K562 (cell line): Measurements from ENCODE around the gene ARFGAP1. TPM values are rescaled to one million over a fixed set of nuclear protein-coding genes. Genes with fewer than 3 reads are reported as not detected.

Experiments
- ATAC-seq: fragments of 200-7000 bp; cut with Tn5 transposase; 3 replicates; pipeline ENCODE4 v1.9.1; 2020; ENCODE audit warnings: moderate library complexity
- BruUV-seq: library from RNA; stranded (reverse); fragments of 400-500 nt; replicated peaks from 2 replicates; lab custom pipeline; 2021; lab: Mats Ljungman, UMichigan
- CTCF ChIA-PET: fragments of 300-600 bp; formaldehyde crosslinking; extraction: SDS; loops from one replicate; lab custom pipeline; 2021; ENCODE audit warnings: low intra/inter-chr PET ratio; lab: Yijun Ruan, JAX
- POLR2A ChIA-PET: fragments of 300-600, 350-650 bp; sonication (Branson Sonifier 250); formaldehyde crosslinking; extraction: SDS; loops from one replicate; lab custom pipeline; 2021; ENCODE audit warnings: antibody characterized with exemption, inconsistent platforms; lab: Yijun Ruan, JAX
- DNase-seq, 4 experiments: peaks; one replicate each; pipeline versions ENCODE4 v3.0.0 to v3.0.0-alpha.2; 2011 to 2018; ENCODE audit warnings: low spot score in 3 of 4, mixed read lengths in 3 of 4; ENCODE audit errors: extremely low read depth in 1 of 4
- FAIRE-seq: peaks from 2 replicates; lab custom pipeline; 2011; peaks lifted over from hg19 to GRCh38; lab: Jason Lieb, UNC
- H2AFZ ChIP-seq: 2 replicates; pipeline ENCODE4 v1.6.0; 2011; ENCODE audit warnings: low read depth, low read length, control low read depth, inconsistent platforms
- H3K27ac ChIP-seq: fragments of 200-600 bp; 3 replicates; pipeline ENCODE4 v1.8.0; 2011; ENCODE audit warnings: low read depth, mild to moderate bottlenecking, control low read depth, inconsistent platforms, low read length, moderate library complexity, mixed read lengths; ENCODE audit errors: extremely low read depth
- H3K27me3 ChIP-seq, 2 experiments: fragments of 300-600 bp in 1 of 2; 2 replicates in 1 of 2; 3 replicates in 1 of 2; pipeline versions ENCODE4 v1.6.0 to v1.8.0; 2011; ENCODE audit warnings: inconsistent platforms in 2 of 2, low read length in 2 of 2, mild to moderate bottlenecking in 1 of 2, mixed read lengths in 1 of 2, moderate library complexity in 1 of 2; ENCODE audit not compliant: control insufficient read depth in 2 of 2, insufficient read depth in 2 of 2
- H3K36me3 ChIP-seq: fragments of 300-600 bp; 3 replicates; pipeline ENCODE4 v1.8.0; 2011; ENCODE audit warnings: mild to moderate bottlenecking, low read length, inconsistent platforms; ENCODE audit not compliant: control insufficient read depth, insufficient read depth
- H3K4me1 ChIP-seq, 2 experiments: fragments of 200-600 bp in 1 of 2; replicated peaks in 1 of 2; 2 replicates in 1 of 2; 3 replicates in 1 of 2; pipeline versions ENCODE4 v1.5.1 to v1.8.0; 2011; ENCODE audit warnings: inconsistent platforms in 2 of 2, low read length in 2 of 2, mild to moderate bottlenecking in 1 of 2, mixed read lengths in 1 of 2, moderate library complexity in 1 of 2; ENCODE audit not compliant: control insufficient read depth in 2 of 2, insufficient read depth in 2 of 2
- H3K4me2 ChIP-seq: 2 replicates; pipeline ENCODE4 v1.6.1; 2011; ENCODE audit warnings: low read length, control low read depth, inconsistent platforms, mixed read lengths; ENCODE audit not compliant: insufficient read depth
- H3K4me3 ChIP-seq: fragments of 200-600 bp; sonication (generic), shearing (Covaris generic); 2 replicates; pipeline ENCODE4 v1.5.1; 2016; ENCODE audit warnings: control low read depth, inconsistent platforms
- H3K79me2 ChIP-seq: fragments of 200-600 bp; 3 replicates; pipeline ENCODE4 v1.8.0; 2011; ENCODE audit warnings: low read length, inconsistent platforms; ENCODE audit not compliant: control insufficient read depth, insufficient read depth
- H3K9ac ChIP-seq, 2 experiments: 2 replicates each; pipeline versions ENCODE4 v1.6.0 to v1.6.1; 2011; ENCODE audit warnings: low read depth in 2 of 2, low read length in 2 of 2, control low read depth in 1 of 2, inconsistent platforms in 1 of 2, mild to moderate bottlenecking in 1 of 2, mixed read lengths in 1 of 2; ENCODE audit not compliant: insufficient read depth in 1 of 2
- H3K9me1 ChIP-seq: one replicate; pipeline ENCODE4 v1.6.0; 2011; ENCODE audit warnings: inconsistent platforms, mild to moderate bottlenecking, low read length, moderate library complexity; ENCODE audit not compliant: control insufficient read depth, insufficient read depth
- H3K9me3 ChIP-seq: replicated peaks from 2 replicates; pipeline ENCODE4 v1.5.1; 2011; ENCODE audit warnings: low read depth, low read length, inconsistent platforms; ENCODE audit not compliant: control insufficient read depth, insufficient read depth
- H4K20me1 ChIP-seq: replicated peaks from 2 replicates; pipeline ENCODE4 v1.6.1; 2011; ENCODE audit warnings: low read length, inconsistent platforms, mixed read lengths; ENCODE audit not compliant: control insufficient read depth, insufficient read depth
- ATF7 ChIP-seq: fragments of 450-650 bp; IDR thresholded peaks from 2 replicates; pipeline ENCODE4 v1.7.1; 2014; ENCODE audit warnings: mild to moderate bottlenecking, moderate library complexity
- BRF2 ChIP-seq: IDR thresholded peaks from 3 replicates; pipeline ENCODE4 v1.6.1; 2011; ENCODE audit warnings: borderline replicate concordance, mild to moderate bottlenecking; ENCODE audit not compliant: insufficient read length, insufficient read depth
- HDGF ChIP-seq: fragments of 450-650 bp; IDR thresholded peaks from 2 replicates; pipeline ENCODE4 v1.6.1; 2016
- HINFP ChIP-seq: fragments of 450-650 bp; conservative IDR thresholded peaks from 2 replicates; pipeline ENCODE4 v1.6.1; 2016; ENCODE audit warnings: missing genetic modification characterization, low read depth, mild to moderate bottlenecking, control low read depth, missing compliant biosample characterization
- HNRNPK ChIP-seq: fragments of 200-400 bp; formaldehyde crosslinking; IDR thresholded peaks from one replicate; pipeline ENCODE4 v1.6.1; 2018; ENCODE audit warnings: mild to moderate bottlenecking, low read depth, low read length; ENCODE audit not compliant: poor library complexity, severe bottlenecking
- L3MBTL2 ChIP-seq: fragments of 450-650 bp; IDR thresholded peaks from 2 replicates; pipeline ENCODE4 v1.6.1; 2016; ENCODE audit warnings: mild to moderate bottlenecking, moderate library complexity
- MECOM ChIP-seq: fragments of 250-450 bp; sonication (Bioruptor Pico); IDR thresholded peaks from 2 replicates; pipeline ENCODE4 v1.8.0; 2022; ENCODE audit warnings: inconsistent platforms
- MTA3 ChIP-seq: fragments of 450-650 bp; formaldehyde crosslinking; IDR thresholded peaks from 2 replicates; pipeline ENCODE4 v1.6.1; 2017; ENCODE audit warnings: mild to moderate bottlenecking, borderline replicate concordance
- SRSF7 ChIP-seq: fragments of 200-400 bp; formaldehyde crosslinking; optimal IDR thresholded peaks from 2 replicates; pipeline ENCODE3; 2017; ENCODE audit warnings: mild to moderate bottlenecking, low read depth, low read length
- TBL1XR1 ChIP-seq, 2 experiments: IDR thresholded peaks; 2 replicates each; pipeline ENCODE4 v1.6.1; 2012; ENCODE audit warnings: improper control_type of control experiment in 2 of 2, low read length in 2 of 2, mild to moderate bottlenecking in 1 of 2
- TSHZ1 ChIP-seq: fragments of 250-450 bp; sonication (Bioruptor Pico); IDR thresholded peaks from 2 replicates; pipeline ENCODE4 v1.4.0; 2020; ENCODE audit warnings: mild to moderate bottlenecking, moderate library complexity
- YY1 ChIP-seq, 3 experiments: IDR thresholded peaks; 2 replicates each; pipeline ENCODE4 v1.6.1; 2011; ENCODE audit warnings: low read length in 2 of 3, mild to moderate bottlenecking in 2 of 3, moderate library complexity in 2 of 3, borderline replicate concordance in 1 of 3, control low read depth in 1 of 3, low read depth in 1 of 3; ENCODE audit not compliant: insufficient read depth in 3 of 3, insufficient replicate concordance in 2 of 3, control insufficient read depth in 1 of 3, insufficient read length in 1 of 3; ENCODE audit errors: extremely low read depth in 1 of 3
- ZNF3 ChIP-seq: fragments of 250-450 bp; sonication (Bioruptor Pico); IDR thresholded peaks from 2 replicates; pipeline ENCODE4 v1.5.0; 2021; ENCODE audit warnings: mild to moderate bottlenecking, moderate library complexity
- WGBS: fragments of 100-300 bp; shearing (Covaris generic); methylation state at CpG from one replicate; pipeline ENCODE4 v1.1.6; 2016; ENCODE audit warnings: low coverage, mixed read lengths; ENCODE audit not compliant: insufficient coverage; ENCODE audit errors: missing lambda C conversion rate; 5-methylcytosine and 5-hydroxymethylcytosine counted together
- in situ Hi-C: fragments of 300-500 bp; cut with MboI; formaldehyde crosslinking; loops from 4 replicates; pipeline ENCODE4 v1.15.0; 2018; ENCODE audit warnings: inconsistent platforms, mixed read lengths
- intact Hi-C: fragments of 100-400 bp; cut with micrococcal nuclease; formaldehyde crosslinking; loops from 2 replicates; pipeline ENCODE4 v1.14.2; 2022
- polyA plus RNA-seq, 8 experiments: library from polyadenylated mRNA; depleted of rRNA in 4 of 8; stranded (reverse) in 5 of 8; unstranded in 3 of 8; fragments of >200 nt; fragmentation: Nextera tagmentation in 2 of 8; fragmentation: Illumina TruSeq in 1 of 8; extraction: Ambion mirVana in 2 of 8; extraction: Trizol in 1 of 8; gene quantifications; 2 replicates each; pipeline versions ENCODE4 v1.2.1 to v1.2.3, GENCODE V29; 2011 to 2014; ENCODE audit warnings: inconsistent platforms in 1 of 8, missing spikeins in 1 of 8
- total RNA-seq, 7 experiments: library from RNA; depleted of rRNA in 6 of 7; stranded (reverse); fragments of >200 nt in 6 of 7; fragmentation: Illumina TruSeq in 2 of 7; extraction: Trizol in 2 of 7; gene quantifications; 2 replicates each; pipeline versions ENCODE4 v1.2.1 to v1.2.3, GENCODE V29; 2011 to 2021; ENCODE audit warnings: low replicate concordance in 1 of 7

The ARFGAP1 gene
- total and polyA plus RNA-seq, 9 of the 15 experiments (the other 6 are each of a cell fraction or from before 2014, with no cell fraction given) = 0.53 to 102 (median 33.5) TPM

- in situ Hi-C loops (no loop called here), intact Hi-C loops (loop anchor here (5.0 kb wide), 1 partner anchor 67 kb away; no protein-coding TSS in a partner anchor)
- BruUV-seq = no TSS peak
- 25% methylated on average over 10 of the region's 12 CpGs for WGBS
- H3K9ac ChIP-seq = no peak overlapping the region
- no peak for ATAC-seq
- no peak overlapping the region for H2AFZ ChIP-seq
- no peaks in the 10 kb centered on the region for H3K79me2 ChIP-seq
- no peak overlapping the region for H3K4me3 ChIP-seq
- no peak for FAIRE-seq
- POLR2A ChIA-PET = interaction anchor here (0.8 to 5.7 kb wide), 2 partner anchors 9 to 13 kb away, joined by 3 to 28 read pairs; no protein-coding TSS in a partner anchor
- H3K4me2 ChIP-seq = no peak overlapping the region
- no peak overlapping the region for H3K27ac ChIP-seq
- H3K9me3 ChIP-seq = no peaks in the 10 kb centered on the region
- CTCF ChIA-PET = no interaction called here
- H3K9me1 ChIP-seq = peaks cover 10% of the 10 kb centered on the region
- DNase-seq = no peak
- peaks cover 32% of the 10 kb centered on the region for H4K20me1 ChIP-seq
- 0 out of 3 replicates have a peak, but pooled peaks cover 5% of the 10 kb centered on the region for H3K36me3 ChIP-seq
- H3K27me3 ChIP-seq = peaks cover 12 to 38% of the 10 kb centered on the region in 2 experiments; a peak in 4 of 5 replicates
- peaks cover 0 to 73% of the 10 kb centered on the region in 2 experiments; a peak in 2 of 5 replicates for H3K4me1 ChIP-seq
- TF ChIP-seq TSHZ1 (CRISPR knock-in tag) = no peak
- TF ChIP-seq YY1 (IDR thresholded peaks at IDR 0.05; ENCODE audit: borderline replicate concordance in 1 of 3, control insufficient read depth in 1 of 3, extremely low read depth in 1 of 3, insufficient read depth in 3 of 3, insufficient read length in 1 of 3, insufficient replicate concordance in 2 of 3, low read depth in 1 of 3, low read length in 2 of 3) = no peak
- no peak for TF ChIP-seq ZNF3 (CRISPR knock-in tag)
- TF ChIP-seq BRF2 = no peak
- TF ChIP-seq HDGF = no peak
- no peak for TF ChIP-seq SRSF7
- no peak for TF ChIP-seq MECOM (CRISPR knock-in tag)
- no peak for TF ChIP-seq L3MBTL2
- no peak for TF ChIP-seq HINFP
- no peak for TF ChIP-seq ATF7
- no peak for TF ChIP-seq MTA3
- TF ChIP-seq HNRNPK = no peak
- no peak for TF ChIP-seq TBL1XR1 (IDR thresholded peaks at IDR 0.05; ENCODE audit: low read length in 2 of 2)
Observed at GRCh38 chr20:63294536-63294900, 21.9 kb downstream of the ARFGAP1 start.
